ENCODE results near the gene IP6K2.
"Not testable (repeated sequence)": the region's sequence is repeated elsewhere in the genome, so short reads cannot be mapped to it uniquely, and the experiment has no call there.

IP6K2 gene

GRCh38 chr3:48733752-48734518, 16.9 kb upstream of the IP6K2 start:
- in situ Hi-C loops (cut with HindIII; ENCODE audit: low sequenced_read_pairs) = not testable (repeated sequence)

DNA sequence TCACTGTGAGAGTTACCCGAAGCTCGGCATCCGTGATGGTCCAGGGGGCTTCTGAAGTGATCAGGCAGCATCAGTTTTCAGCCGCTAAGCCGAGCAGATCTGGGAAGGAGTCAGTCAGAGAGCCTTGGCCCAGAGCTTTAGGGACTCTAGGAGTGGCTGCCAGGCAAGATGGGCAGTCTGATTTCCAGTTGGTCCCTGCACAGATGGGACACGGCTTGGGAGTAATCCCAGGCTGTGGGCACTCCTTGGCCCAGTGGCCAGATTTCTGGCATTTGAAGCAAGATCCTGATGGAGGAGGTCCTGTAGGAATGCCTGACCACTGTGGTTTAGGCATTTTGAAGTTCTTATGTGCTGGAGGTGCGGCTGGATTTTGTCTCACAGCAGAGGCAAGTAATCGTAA, 10.5 kb upstream of the IP6K2 start:
- in situ Hi-C loops (cut with HindIII; ENCODE audit: low sequenced_read_pairs) = no loop called here

DNA sequence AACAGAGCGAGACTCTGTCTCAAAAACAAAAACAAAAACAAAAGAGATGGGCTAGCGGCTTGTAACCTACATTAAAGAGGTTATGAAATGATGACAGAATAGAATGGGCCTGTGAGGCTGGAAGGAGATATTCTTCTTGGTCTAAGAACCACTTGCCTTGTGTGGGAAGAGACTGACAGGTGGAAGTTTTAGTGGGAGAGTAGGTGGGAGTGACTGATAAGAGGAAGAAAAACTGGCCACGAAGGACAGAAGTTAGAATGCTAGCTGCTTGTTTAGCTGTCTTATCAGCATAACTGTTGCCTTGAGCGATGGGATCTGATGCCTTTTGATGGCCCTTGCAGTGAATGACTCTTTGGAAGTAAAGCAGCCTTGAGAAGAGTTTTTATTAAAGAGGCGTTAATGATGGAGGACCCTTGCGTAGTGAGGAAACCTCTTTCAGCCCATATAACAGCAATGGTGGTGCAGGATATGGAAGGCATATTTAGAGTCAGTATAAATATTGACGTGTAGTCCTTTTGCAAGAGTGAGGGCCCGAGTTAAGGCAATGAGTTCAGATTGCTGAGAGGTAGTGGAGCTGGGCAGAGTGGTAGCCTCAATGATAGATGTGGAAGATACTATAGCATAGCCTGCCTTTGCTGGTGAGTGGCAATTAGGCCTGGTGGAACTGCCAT, 8.3 kb upstream of the IP6K2 start:
- in situ Hi-C loops (cut with HindIII; ENCODE audit: low sequenced_read_pairs) = not testable (repeated sequence)

DNA sequence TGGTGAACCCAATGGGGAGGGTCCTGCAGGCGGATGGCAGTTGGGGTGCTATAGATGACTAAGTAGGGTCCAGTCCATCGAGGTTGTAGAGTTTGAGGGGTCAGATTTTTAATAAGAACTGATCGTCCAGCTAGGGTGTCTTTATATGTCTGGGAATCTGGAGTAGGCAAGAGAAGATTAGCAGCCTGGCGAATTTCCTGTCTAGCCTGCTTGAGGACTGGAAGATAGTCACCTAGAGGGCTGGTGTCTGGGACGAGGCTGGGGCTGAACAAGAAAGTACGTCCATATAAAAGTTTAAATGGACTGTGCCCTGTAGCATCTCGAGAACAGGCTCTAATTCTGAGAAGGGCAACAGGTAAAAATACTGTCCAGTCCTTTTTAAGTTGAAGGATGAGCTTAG, 6.7 kb upstream of the IP6K2 start:
- in situ Hi-C loops (cut with HindIII; ENCODE audit: low sequenced_read_pairs) = no loop called here

GRCh38 chr3:48723293-48723692, 6.3 kb upstream of the IP6K2 start:
- in situ Hi-C loops (cut with HindIII; ENCODE audit: low sequenced_read_pairs) = not testable (repeated sequence)

GRCh38 chr3:48716508-48716981, 476 bp downstream of the IP6K2 start:
- in situ Hi-C loops (cut with HindIII; ENCODE audit: low sequenced_read_pairs) = no loop called here

GRCh38 chr3:48715174-48715800, 1.7 kb downstream of the IP6K2 start:
- in situ Hi-C loops (cut with HindIII; ENCODE audit: low sequenced_read_pairs) = no loop called here

DNA sequence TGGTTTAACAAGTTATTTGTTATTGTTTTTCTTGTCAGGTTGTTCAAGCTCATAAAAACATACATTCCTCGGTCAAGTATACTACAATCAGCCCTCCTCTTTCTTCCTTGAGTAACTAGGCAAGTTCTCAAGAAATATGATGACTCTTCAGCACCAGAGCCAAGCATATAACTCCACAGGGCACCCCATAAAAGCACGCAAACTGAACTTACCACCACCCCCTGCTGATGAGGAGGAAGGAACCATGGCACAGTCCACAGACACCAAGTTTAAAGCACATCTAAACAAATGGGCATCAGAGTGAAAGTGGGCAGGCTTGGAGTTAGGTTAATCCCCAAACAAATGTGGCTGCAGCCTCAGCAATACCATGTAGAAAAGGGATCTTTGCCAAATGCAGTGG, 5.3 kb downstream of the IP6K2 start:
- in situ Hi-C loops (cut with HindIII; ENCODE audit: low sequenced_read_pairs) = no loop called here

DNA sequence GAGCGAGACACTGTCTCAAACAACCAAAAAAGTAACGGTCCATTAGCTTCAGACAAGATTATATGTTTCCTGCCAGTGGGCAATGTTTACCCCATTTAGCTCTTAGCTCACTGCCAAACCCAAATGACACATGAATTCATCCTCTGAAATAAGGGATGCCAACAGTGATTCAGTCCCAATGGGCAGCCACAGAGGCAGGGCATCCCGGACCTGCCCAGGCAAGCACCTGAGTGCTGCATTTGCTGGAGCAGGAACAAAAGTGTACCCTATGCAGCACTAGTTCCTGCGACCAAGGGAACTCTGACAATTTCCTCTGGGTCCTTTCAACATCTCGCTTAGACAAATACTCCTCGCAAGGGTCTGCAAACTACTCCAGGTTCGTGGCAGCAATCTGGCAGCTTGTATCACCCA, 8.0 kb downstream of the IP6K2 start:
- in situ Hi-C loops (cut with HindIII; ENCODE audit: low sequenced_read_pairs) = no loop called here

- in situ Hi-C loops (cut with HindIII; ENCODE audit: low sequenced_read_pairs) = no loop called here
Measured at GRCh38 chr3:48708481-48708889, 8.5 kb downstream of the IP6K2 start.

- in situ Hi-C loops (cut with HindIII; ENCODE audit: low sequenced_read_pairs) = no loop called here
Measured at GRCh38 chr3:48707157-48707556, 9.9 kb downstream of the IP6K2 start.

GRCh38 chr3:48702320-48702920, 14.6 kb downstream of the IP6K2 start:
- in situ Hi-C loops (cut with HindIII; ENCODE audit: low sequenced_read_pairs) = no loop called here

GRCh38 chr3:48700731-48701405, 16.2 kb downstream of the IP6K2 start:
- in situ Hi-C loops (cut with HindIII; ENCODE audit: low sequenced_read_pairs) = no loop called here

DNA sequence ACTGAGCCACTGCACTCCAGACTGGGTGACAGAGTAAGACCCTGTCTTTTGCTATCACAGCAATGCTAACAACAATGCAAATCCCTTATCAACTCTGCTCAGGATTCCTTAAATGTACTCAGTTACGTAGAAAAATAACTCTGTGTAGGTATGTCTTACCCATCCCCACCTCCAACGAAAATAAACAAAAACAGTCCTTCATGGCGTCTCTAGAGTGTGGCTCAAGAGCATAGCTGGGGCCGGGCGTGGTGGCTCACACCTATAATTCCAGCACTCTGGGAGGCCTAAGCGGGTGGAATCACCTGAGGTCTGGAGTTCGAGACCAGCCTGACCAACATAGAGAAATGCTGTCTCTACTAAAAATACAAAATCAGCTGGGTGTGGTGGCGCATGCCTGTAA, 18.1 kb downstream of the IP6K2 start:
- in situ Hi-C loops (cut with HindIII; ENCODE audit: low sequenced_read_pairs) = no loop called here

DNA sequence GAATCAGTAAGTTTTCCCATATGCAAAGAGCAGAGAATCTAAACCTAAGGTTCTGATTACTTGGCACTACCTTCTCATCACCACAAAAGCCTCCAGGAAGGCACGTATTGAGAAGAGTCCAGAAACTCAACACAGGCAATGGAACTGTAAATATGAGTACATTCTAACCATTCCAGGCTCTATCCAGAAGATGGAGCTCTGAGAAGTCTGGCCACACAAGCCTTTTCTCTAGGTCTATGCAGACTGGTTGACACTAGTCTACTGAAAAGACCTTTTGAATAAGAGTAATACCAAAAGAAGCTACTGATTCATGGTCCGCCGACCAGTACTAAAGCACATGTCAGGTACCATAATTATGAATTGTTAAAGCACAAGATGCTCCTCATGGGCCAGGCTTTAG, 19.1 kb downstream of the IP6K2 start:
- in situ Hi-C loops (cut with HindIII; ENCODE audit: low sequenced_read_pairs) = no loop called here

DNA sequence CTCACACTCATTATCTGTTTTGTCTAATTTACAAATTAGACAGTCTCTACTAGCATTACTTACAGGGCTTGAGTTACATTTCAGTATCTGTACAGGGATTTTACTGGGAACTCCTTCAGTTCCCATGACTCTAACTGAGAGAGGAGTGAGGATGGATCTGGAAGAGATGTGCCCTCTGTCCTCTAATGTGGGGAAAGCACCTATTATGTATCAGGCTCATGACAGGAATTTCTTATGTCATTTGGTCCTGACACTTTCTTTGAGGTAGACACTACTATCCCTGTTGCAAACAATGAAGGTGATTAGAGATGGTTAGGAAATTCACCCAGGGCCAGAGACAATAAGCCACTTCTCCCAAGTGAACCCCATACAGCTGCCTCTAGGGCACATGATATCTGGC, 20.4 kb downstream of the IP6K2 start:
- in situ Hi-C loops (cut with HindIII; ENCODE audit: low sequenced_read_pairs) = no loop called here

GRCh38 chr3:48696156-48696555, 20.9 kb downstream of the IP6K2 start:
- in situ Hi-C loops (cut with HindIII; ENCODE audit: low sequenced_read_pairs) = no loop called here

DNA sequence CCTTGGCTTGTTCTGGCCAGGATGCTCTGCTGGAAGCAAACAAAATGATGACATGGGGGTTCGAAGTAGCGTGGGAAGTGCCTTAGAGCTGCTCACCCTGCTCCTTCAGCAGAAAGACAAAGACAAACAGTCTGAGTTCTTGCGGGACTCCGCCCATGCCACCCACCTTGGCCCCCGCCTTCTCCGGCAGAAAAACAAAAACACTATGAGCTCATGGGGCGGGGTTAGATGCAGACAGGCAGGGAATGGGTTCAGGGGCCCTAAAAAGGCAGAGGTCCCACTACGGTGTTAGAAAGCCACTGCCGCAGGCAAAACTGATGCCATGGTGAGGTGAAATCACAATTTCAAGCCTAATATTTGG, 21.6 kb downstream of the IP6K2 start:
- in situ Hi-C loops (cut with HindIII; ENCODE audit: low sequenced_read_pairs) = no loop called here

GRCh38 chr3:48694610-48695392, 22.2 kb downstream of the IP6K2 start:
- in situ Hi-C loops (cut with HindIII; ENCODE audit: low sequenced_read_pairs) = no loop called here

GRCh38 chr3:48693826-48694225, 23.2 kb downstream of the IP6K2 start:
- in situ Hi-C loops (cut with HindIII; ENCODE audit: low sequenced_read_pairs) = no loop called here

All from endothelial cell of hepatic sinusoid (primary cell).